Colonic mucosa (tissue), 4 donors: ENCODE data around the gene ADCY4. TPM values are rescaled to one million over a fixed set of nuclear protein-coding genes. Genes with fewer than 3 reads are reported as not detected.

Experiments used
- DNase-seq: peaks from one replicate; pipeline ENCODE4 v3.0.0-alpha.2; 2020
- H3K27ac ChIP-seq: fragments of 200-600 bp; one replicate; pipeline ENCODE4 v1.8.0; 2021
- H3K27me3 ChIP-seq: fragments of 200-600 bp; one replicate; pipeline ENCODE4 v1.8.0; 2021
- H3K36me3 ChIP-seq: fragments of 200-600 bp; one replicate; pipeline ENCODE4 v1.8.0; 2021
- H3K4me1 ChIP-seq: fragments of 200-600 bp; one replicate; pipeline ENCODE4 v1.8.0; 2021; ENCODE audit warnings: mild to moderate bottlenecking
- H3K4me3 ChIP-seq: fragments of 200-600 bp; one replicate; pipeline ENCODE4 v1.8.0; 2021
- H3K9ac ChIP-seq, 2 donors: one replicate each; pipeline ENCODE4 v1.7.0; 2013; ENCODE audit warnings: control low read depth in 2 of 2, low read depth in 2 of 2, low read length in 2 of 2
- H3K9me3 ChIP-seq: fragments of 200-600 bp; one replicate; pipeline ENCODE4 v1.8.0; 2021
- CTCF ChIP-seq: fragments of 200-600 bp; IDR thresholded peaks from one replicate; pipeline ENCODE4 v1.8.0; 2022; ENCODE audit warnings: antibody characterized with exemption, mild to moderate bottlenecking
- intact Hi-C: fragments of 100-400 bp; cut with DNase I; formaldehyde crosslinking; loops from one replicate; pipeline ENCODE4 v1.14.1; 2022
- total RNA-seq, 2 donors: library from RNA; stranded (reverse); fragmentation: NEBNext Ultra II Directional in 1 of 2; extraction: Animal tissue kit (Norgen Biotek cat#: 25700) in 1 of 2; gene quantifications; one replicate each; pipeline ENCODE4 v1.2.1, GENCODE V29; 2021
- donor health status: healthy.
- donor health status: DM: no; HTN: no; CAD: no.
- donor health status: DM: no; HTN: no; CAD: no.

Gene ADCY4
- total RNA-seq, 2 donors from 2014 or later: 6.7 to 10.2 TPM

- no peak for TF ChIP-seq CTCF
- DNase-seq: no peak
- Histone ChIP-seq H3K36me3 (no peaks in the 10 kb centered on the region), H3K9ac (no peak overlapping the region), H3K9me3 (no peaks in the 10 kb centered on the region), H3K27ac (no peak overlapping the region), H3K4me1 (peaks cover 20% of the 10 kb centered on the region), H3K27me3 (peaks cover 10% of the 10 kb centered on the region), H3K4me3 (no peak overlapping the region)
- intact Hi-C loops: no loop called here
Observed at GRCh38 chr14:24337144-24337823, 2.4 kb upstream of the ADCY4 start.

GRCh38 chr14:24335461-24336171, 745 bp upstream of the ADCY4 start:
- H3K4me3 ChIP-seq: no peak overlapping the region

GRCh38 chr14:24332268-24332993, 2.4 kb downstream of the ADCY4 start:
- Histone ChIP-seq H3K4me3 (peak overlapping the region; percentile 22), H3K27ac (no peak overlapping the region), H3K36me3 (no peaks in the 10 kb centered on the region), H3K27me3 (peaks cover 10% of the 10 kb centered on the region), H3K9me3 (no peaks in the 10 kb centered on the region), H3K4me1 (peaks cover 15% of the 10 kb centered on the region), H3K9ac (peak overlapping the region; percentile 44 to 46)
- intact Hi-C loops: loop anchor here (2.0 to 5.0 kb wide), 2 partner anchors 35 to 106 kb away; partner anchors contain the start of gene NFATC4
- DNase-seq: peak; percentile 88
- peak; percentile 83 for TF ChIP-seq CTCF

More at GRCh38 chr14:24335461-24336171, 745 bp upstream of the ADCY4 start:
- DNase-seq: peak; percentile 20
- H3K4me1 ChIP-seq: peaks cover 21% of the 10 kb centered on the region
- intact Hi-C loops: no loop called here
- peaks cover 10% of the 10 kb centered on the region for H3K27me3 ChIP-seq
- peak overlapping the region in 1 of 2 donors; percentile 12 for H3K9ac ChIP-seq
- TF ChIP-seq CTCF: no peak
- no peaks in the 10 kb centered on the region for H3K9me3 ChIP-seq
- H3K27ac ChIP-seq: no peak overlapping the region
- no peaks in the 10 kb centered on the region for H3K36me3 ChIP-seq

- Histone ChIP-seq H3K4me1 (peaks cover 15% of the 10 kb centered on the region), H3K27me3 (peaks cover 10% of the 10 kb centered on the region), H3K9me3 (no peaks in the 10 kb centered on the region), H3K27ac (no peak overlapping the region), H3K36me3 (no peaks in the 10 kb centered on the region), H3K4me3 (no peak overlapping the region), H3K9ac (peak overlapping the region in 1 of 2 donors; percentile 46)
- intact Hi-C loops: loop anchor here (2.0 to 5.0 kb wide), 2 partner anchors 36 to 107 kb away; partner anchors contain the start of gene NFATC4
- TF ChIP-seq CTCF: no peak
- DNase-seq: no peak
Observed at GRCh38 chr14:24331731-24332267, 3.1 kb downstream of the ADCY4 start.

- Histone ChIP-seq H3K9me3 (no peaks in the 10 kb centered on the region), H3K9ac (no peak overlapping the region), H3K4me1 (peaks cover 15% of the 10 kb centered on the region), H3K27me3 (peaks cover 10% of the 10 kb centered on the region), H3K4me3 (no peak overlapping the region), H3K36me3 (no peaks in the 10 kb centered on the region), H3K27ac (no peak overlapping the region)
- intact Hi-C loops: loop anchor here (5.0 kb wide), 1 partner anchor 36 kb away; the partner anchor contains the start of gene NFATC4
- TF ChIP-seq CTCF: no peak
- DNase-seq: no peak
Observed at GRCh38 chr14:24330973-24331674, 3.7 kb downstream of the ADCY4 start.
